HEK293 (cell line): Measurements from ENCODE around the gene ZSWIM6.

ENCODE experiments used
- CTCF ChIA-PET: fragments of 350-600 bp; formaldehyde crosslinking; extraction: SDS; loops from one replicate; lab custom pipeline; 2021; ENCODE audit warnings: antibody characterized with exemption; lab: Yijun Ruan, JAX
- POLR2A ChIA-PET: fragments of 300-600 bp; formaldehyde crosslinking; extraction: SDS; loops from one replicate; lab custom pipeline; 2020; ENCODE audit warnings: antibody characterized with exemption, inconsistent platforms; lab: Yijun Ruan, JAX
- H3K27ac ChIP-seq: fragments of 200-500 bp; sonication (Bioruptor generic); 2 replicates; pipeline ENCODE4 v1.5.1; 2014; ENCODE audit warnings: low read depth, low read length, control low read depth, inconsistent platforms; ENCODE audit errors: extremely low read depth
- H3K36me3 ChIP-seq, 2 experiments: fragments of 200-500 bp in 1 of 2; sonication (Bioruptor generic) in 1 of 2; 1 replicate in 1 of 2; 2 replicates in 1 of 2; pipeline ENCODE4 v1.5.1; 2014 to 2017; ENCODE audit warnings: inconsistent platforms in 2 of 2, low read length in 2 of 2; ENCODE audit not compliant: control insufficient read depth in 2 of 2, insufficient read depth in 1 of 2
- H3K4me1 ChIP-seq: fragments of 200-500 bp; sonication (Bioruptor generic); 2 replicates; pipeline ENCODE4 v1.5.1; 2014; ENCODE audit warnings: mild to moderate bottlenecking, low read length, inconsistent platforms; ENCODE audit not compliant: control insufficient read depth, insufficient read depth
- H3K4me3 ChIP-seq: 2 replicates; pipeline ENCODE4 v1.5.1; 2011; ENCODE audit warnings: low read depth, mild to moderate bottlenecking, control low read depth, low read length, moderate library complexity
- H3K9me3 ChIP-seq: fragments of 200-500 bp; sonication (Bioruptor generic); 2 replicates; pipeline ENCODE4 v1.5.1; 2014; ENCODE audit warnings: low read depth, low read length, inconsistent platforms; ENCODE audit not compliant: control insufficient read depth, insufficient read depth
- HOXD13 ChIP-seq: sonication (generic); formaldehyde crosslinking; IDR thresholded peaks from 2 replicates; pipeline ENCODE4 v1.8.0; 2022; ENCODE audit warnings: missing genetic modification reagents, borderline replicate concordance
- SCRT2 ChIP-seq: fragments of 450-650 bp; formaldehyde crosslinking; IDR thresholded peaks from 2 replicates; pipeline ENCODE4 v1.5.1; 2016; ENCODE audit warnings: missing biosample characterization, missing genetic modification characterization
- TRIM28 ChIP-seq: IDR thresholded peaks from 2 replicates; pipeline ENCODE4 v1.6.1; 2011; ENCODE audit warnings: low read length, control low read depth, borderline replicate concordance
- ZBTB44 ChIP-seq: fragments of 450-650 bp; IDR thresholded peaks from 2 replicates; pipeline ENCODE4 v1.5.1; 2018; ENCODE audit warnings: missing biosample characterization, mild to moderate bottlenecking, missing genetic modification characterization
- ZBTB48 ChIP-seq: fragments of 450-650 bp; formaldehyde crosslinking; IDR thresholded peaks from 2 replicates; pipeline ENCODE4 v1.5.1; 2016; ENCODE audit warnings: missing biosample characterization, missing genetic modification characterization
- ZNF140 ChIP-seq: fragments of 450-650 bp; formaldehyde crosslinking; IDR thresholded peaks from 2 replicates; pipeline ENCODE4 v1.5.1; 2016; ENCODE audit warnings: missing biosample characterization, missing genetic modification characterization
- ZNF157 ChIP-seq: fragments of 450-650 bp; formaldehyde crosslinking; IDR thresholded peaks from 2 replicates; pipeline ENCODE4 v1.5.1; 2016; ENCODE audit warnings: missing biosample characterization, missing genetic modification characterization
- ZNF23 ChIP-seq: fragments of 450-650 bp; formaldehyde crosslinking; IDR thresholded peaks from 2 replicates; pipeline ENCODE4 v1.5.1; 2016; ENCODE audit warnings: missing biosample characterization, missing genetic modification characterization, borderline replicate concordance
- ZNF266 ChIP-seq: fragments of 450-650 bp; formaldehyde crosslinking; IDR thresholded peaks from 2 replicates; pipeline ENCODE4 v1.5.1; 2016; ENCODE audit warnings: missing biosample characterization, missing genetic modification characterization, low read depth
- ZNF292 ChIP-seq: fragments of 450-650 bp; formaldehyde crosslinking; IDR thresholded peaks from 2 replicates; pipeline ENCODE4 v1.5.1; 2016; ENCODE audit warnings: low read depth, missing biosample characterization, missing genetic modification characterization, borderline replicate concordance
- ZNF514 ChIP-seq: fragments of 450-650 bp; formaldehyde crosslinking; IDR thresholded peaks from 2 replicates; pipeline ENCODE4 v1.5.1; 2016; ENCODE audit warnings: missing biosample characterization, missing genetic modification characterization
- ZNF529 ChIP-seq: fragments of 450-650 bp; formaldehyde crosslinking; IDR thresholded peaks from 2 replicates; pipeline ENCODE4 v1.5.1; 2017; ENCODE audit warnings: missing genetic modification characterization, missing biosample characterization; ENCODE audit not compliant: insufficient replicate concordance
- ZNF544 ChIP-seq: fragments of 450-650 bp; formaldehyde crosslinking; IDR thresholded peaks from 2 replicates; pipeline ENCODE4 v1.5.0; 2017; ENCODE audit warnings: missing biosample characterization, missing genetic modification characterization
- ZNF548 ChIP-seq: fragments of 450-650 bp; formaldehyde crosslinking; IDR thresholded peaks from 2 replicates; pipeline ENCODE4 v1.5.1; 2016; ENCODE audit warnings: missing biosample characterization, missing genetic modification characterization
- ZNF600 ChIP-seq: fragments of 450-650 bp; formaldehyde crosslinking; IDR thresholded peaks from 2 replicates; pipeline ENCODE4 v1.5.1; 2016; ENCODE audit warnings: missing biosample characterization, missing genetic modification characterization
- ZNF621 ChIP-seq: fragments of 450-650 bp; formaldehyde crosslinking; IDR thresholded peaks from 2 replicates; pipeline ENCODE4 v1.5.1; 2017; ENCODE audit warnings: missing biosample characterization, missing genetic modification characterization
- ZNF623 ChIP-seq: fragments of 450-650 bp; formaldehyde crosslinking; IDR thresholded peaks from 2 replicates; pipeline ENCODE4 v1.5.1; 2016; ENCODE audit warnings: missing biosample characterization, missing genetic modification characterization
- ZNF624 ChIP-seq: fragments of 450-650 bp; formaldehyde crosslinking; IDR thresholded peaks from 2 replicates; pipeline ENCODE4 v1.5.1; 2017; ENCODE audit warnings: missing biosample characterization, missing genetic modification characterization
- ZNF660 ChIP-seq: fragments of 450-650 bp; IDR thresholded peaks from 2 replicates; pipeline ENCODE4 v1.5.1; 2018; ENCODE audit warnings: missing biosample characterization, mild to moderate bottlenecking, missing genetic modification characterization
- ZNF692 ChIP-seq: fragments of 450-650 bp; formaldehyde crosslinking; IDR thresholded peaks from 2 replicates; pipeline ENCODE4 v1.5.1; 2016; ENCODE audit warnings: missing biosample characterization, missing genetic modification characterization
- ZNF837 ChIP-seq: fragments of 450-650 bp; formaldehyde crosslinking; IDR thresholded peaks from 2 replicates; pipeline ENCODE4 v1.5.1; 2016; ENCODE audit warnings: missing biosample characterization, missing genetic modification characterization
- ZXDB ChIP-seq: fragments of 450-650 bp; formaldehyde crosslinking; IDR thresholded peaks from 2 replicates; pipeline ENCODE4 v1.5.1; 2016; ENCODE audit warnings: missing biosample characterization, missing genetic modification characterization

ZSWIM6 gene

GRCh38 chr5:61285531-61285930 lies 46.5 kb upstream of the ZSWIM6 start:
- Histone ChIP-seq H3K9me3 (no peaks in the 10 kb centered on the region), H3K4me3 (no peak overlapping the region), H3K27ac (no peak overlapping the region), H3K36me3 (no peaks in the 10 kb centered on the region), H3K4me1 (no peaks in the 10 kb centered on the region)
- CTCF ChIA-PET: no interaction called here
- no peak for TF ChIP-seq ZNF292 (tag by site-specific recombination)
- no peak for TF ChIP-seq ZNF621 (tag by site-specific recombination)
- no peak for TF ChIP-seq ZNF624 (tag by site-specific recombination)
- no peak for TF ChIP-seq ZXDB
- POLR2A ChIA-PET: no interaction called here

GRCh38 chr5:61286446-61287132 lies 45.5 kb upstream of the ZSWIM6 start:
- ChIA-PET CTCF (interaction anchor here (0.5 to 0.7 kb wide), 2 partner anchors 372 to 1614 kb away, joined by 3 to 4 read pairs; no protein-coding TSS in a partner anchor), POLR2A (no interaction called here)
- Histone ChIP-seq H3K36me3 (no peaks in the 10 kb centered on the region), H3K4me3 (no peak overlapping the region), H3K9me3 (no peaks in the 10 kb centered on the region), H3K4me1 (no peaks in the 10 kb centered on the region)
- no peak for TF ChIP-seq ZNF837 (tag by site-specific recombination)
- TF ChIP-seq SCRT2 (tag by site-specific recombination): no peak
- no peak for TF ChIP-seq ZNF548 (tag by site-specific recombination)
- TF ChIP-seq TRIM28: no peak
- TF ChIP-seq ZNF529 (tag by site-specific recombination): no peak
- no peak for TF ChIP-seq ZNF660 (tag by site-specific recombination)
- no peak for TF ChIP-seq ZNF140 (tag by site-specific recombination)
- no peak for TF ChIP-seq ZNF514
- no peak for TF ChIP-seq ZNF157 (tag by site-specific recombination)
- no peak for TF ChIP-seq ZNF544 (tag by site-specific recombination)
- no peak for TF ChIP-seq ZBTB48 (tag by site-specific recombination)
- TF ChIP-seq HOXD13 (CRISPR knock-in tag): no peak
- TF ChIP-seq ZNF692 (tag by site-specific recombination): no peak
- no peak for TF ChIP-seq ZBTB44 (tag by site-specific recombination)
- TF ChIP-seq ZNF600 (tag by site-specific recombination): no peak
- TF ChIP-seq, all 188 proteins: peak for 0
- no peak overlapping the region for H3K27ac ChIP-seq

DNA sequence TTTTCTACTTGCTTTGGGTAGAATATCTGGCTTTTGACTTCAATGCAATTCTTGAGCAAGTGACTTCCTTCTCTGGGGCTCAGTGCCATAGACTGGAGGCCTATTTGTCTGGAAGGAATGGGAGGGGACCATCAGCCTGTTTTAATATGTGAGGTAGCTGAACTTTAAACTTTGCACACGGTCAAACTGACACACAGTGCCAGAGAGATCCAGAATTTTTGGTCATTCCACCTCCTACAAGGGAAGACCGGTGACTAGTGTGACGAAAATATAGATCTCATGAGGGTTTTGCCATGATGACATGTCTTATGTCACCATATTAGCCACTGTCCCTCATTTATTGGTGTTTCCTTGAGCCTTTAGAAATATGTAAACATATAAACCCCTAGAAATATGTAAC lies 44.6 kb upstream of the ZSWIM6 start:
- H3K27ac ChIP-seq: no peak overlapping the region
- H3K4me1 ChIP-seq: no peaks in the 10 kb centered on the region
- ChIA-PET CTCF (no interaction called here), POLR2A (no interaction called here)
- no peaks in the 10 kb centered on the region for H3K9me3 ChIP-seq
- H3K36me3 ChIP-seq: no peaks in the 10 kb centered on the region
- H3K4me3 ChIP-seq: no peak overlapping the region
- no peak for TF ChIP-seq ZNF623 (tag by site-specific recombination)
- no peak for TF ChIP-seq ZNF23 (tag by site-specific recombination)
- TF ChIP-seq ZNF266 (tag by site-specific recombination): no peak
- TF ChIP-seq, all 188 proteins: peak for 0
